CD14-positive monocyte (primary cell): ENCODE data around the gene PAK5. TPM values are rescaled to one million over a fixed set of nuclear protein-coding genes. Genes with fewer than 3 reads are reported as not detected.

Source experiments
- DNase-seq, 3 donors: peaks; one replicate each; pipeline ENCODE4 v3.0.0-alpha.2; 2011 to 2022
- H2AFZ ChIP-seq: 2 replicates; pipeline ENCODE4 v1.6.0; 2012; ENCODE audit warnings: mild to moderate bottlenecking, low read depth, low read length, inconsistent platforms; ENCODE audit not compliant: insufficient read depth, poor library complexity, severe bottlenecking
- H3K27ac ChIP-seq, 2 donors: 1 replicate in 1 of 2; 2 replicates in 1 of 2; pipeline ENCODE4 v1.5.1; 2012 to 2013; ENCODE audit warnings: low read length in 2 of 2, control low read depth in 1 of 2, inconsistent platforms in 1 of 2, low read depth in 1 of 2, mild to moderate bottlenecking in 1 of 2
- H3K27me3 ChIP-seq, 2 donors: one replicate each; pipeline versions ENCODE4 v1.6.0 to v1.6.1; 2011 to 2013; ENCODE audit warnings: low read length in 2 of 2; ENCODE audit not compliant: control insufficient read depth in 2 of 2, insufficient read depth in 2 of 2
- H3K36me3 ChIP-seq, 2 donors: replicated peaks in 1 of 2; 1 replicate in 1 of 2; 2 replicates in 1 of 2; pipeline versions ENCODE4 v1.5.1 to v1.6.1; 2012 to 2013; ENCODE audit warnings: low read length in 2 of 2, control low read depth in 1 of 2, inconsistent platforms in 1 of 2, mild to moderate bottlenecking in 1 of 2; ENCODE audit not compliant: insufficient read depth in 2 of 2, control insufficient read depth in 1 of 2
- H3K4me1 ChIP-seq, 2 donors: 1 replicate in 1 of 2; 2 replicates in 1 of 2; pipeline versions ENCODE4 v1.5.1 to v1.6.1; 2012 to 2013; ENCODE audit warnings: low read length in 2 of 2, control low read depth in 1 of 2, inconsistent platforms in 1 of 2, mild to moderate bottlenecking in 1 of 2, moderate library complexity in 1 of 2; ENCODE audit not compliant: insufficient read depth in 2 of 2, control insufficient read depth in 1 of 2
- H3K4me2 ChIP-seq: replicated peaks from 2 replicates; pipeline ENCODE3; 2012; ENCODE audit warnings: low read length, moderate library complexity, mild to moderate bottlenecking; ENCODE audit not compliant: poor library complexity, severe bottlenecking; ENCODE audit errors: extremely low read depth
- H3K4me3 ChIP-seq, 3 experiments: fragments of 200-600 bp in 1 of 3; sonication (generic) in 1 of 3; replicated peaks in 1 of 3; 1 replicate in 2 of 3; 2 replicates in 1 of 3; pipeline ENCODE4 v1.5.1; 2011 to 2013; ENCODE audit warnings: low read length in 3 of 3, mild to moderate bottlenecking in 3 of 3, control low read depth in 2 of 3, low read depth in 2 of 3, inconsistent platforms in 1 of 3, moderate library complexity in 1 of 3
- H3K79me2 ChIP-seq: 2 replicates; pipeline ENCODE4 v1.6.0; 2012; ENCODE audit warnings: mild to moderate bottlenecking, control low read depth, inconsistent platforms, low read length, moderate library complexity; ENCODE audit not compliant: insufficient read depth
- H3K9ac ChIP-seq: 2 replicates; pipeline ENCODE4 v1.6.0; 2017; ENCODE audit warnings: low read length, mild to moderate bottlenecking; ENCODE audit not compliant: insufficient read depth, poor library complexity, severe bottlenecking
- H3K9me3 ChIP-seq, 2 donors: replicated peaks in 1 of 2; 1 replicate in 1 of 2; 2 replicates in 1 of 2; pipeline versions ENCODE4 v1.5.1 to v1.6.1; 2012 to 2013; ENCODE audit warnings: low read length in 2 of 2, control low read depth in 1 of 2; ENCODE audit not compliant: control insufficient read depth in 1 of 2, insufficient read depth in 1 of 2
- H4K20me1 ChIP-seq: 2 replicates; pipeline ENCODE4 v1.6.0; 2012; ENCODE audit warnings: mild to moderate bottlenecking, low read length, control low read depth, moderate library complexity; ENCODE audit not compliant: insufficient read depth
- H3K27ac Mint-ChIP-seq, 7 donors: one replicate each; pipeline ENCODE4 v1.8.0; 2020; ENCODE audit warnings: mild to moderate bottlenecking in 7 of 7, mixed read lengths in 7 of 7, moderate library complexity in 6 of 7, inconsistent platforms in 2 of 7
- H3K27me3 Mint-ChIP-seq, 3 donors: one replicate each; pipeline ENCODE4 v1.8.0; 2021 to 2022; ENCODE audit warnings: low read depth in 3 of 3, mild to moderate bottlenecking in 3 of 3, mixed read lengths in 3 of 3, moderate library complexity in 3 of 3, inconsistent platforms in 1 of 3
- H3K36me3 Mint-ChIP-seq, 2 donors: one replicate each; pipeline ENCODE4 v1.8.0; 2020; ENCODE audit warnings: mixed read lengths in 2 of 2, inconsistent platforms in 1 of 2, mild to moderate bottlenecking in 1 of 2
- H3K4me1 Mint-ChIP-seq: one replicate; pipeline ENCODE4 v1.8.0; 2020; ENCODE audit warnings: mild to moderate bottlenecking, mixed read lengths
- H3K4me3 Mint-ChIP-seq, 2 donors: one replicate each; pipeline ENCODE4 v1.8.0; 2020; ENCODE audit warnings: mild to moderate bottlenecking in 2 of 2, mixed read lengths in 2 of 2, moderate library complexity in 1 of 2
- H3K9me3 Mint-ChIP-seq, 7 donors: one replicate each; pipeline ENCODE4 v1.8.0; 2020 to 2022; ENCODE audit warnings: mixed read lengths in 7 of 7, mild to moderate bottlenecking in 6 of 7, moderate library complexity in 6 of 7, inconsistent platforms in 2 of 7
- CTCF ChIP-seq: fragments of 200-600 bp; IDR thresholded peaks from one replicate; pipeline ENCODE4 v1.8.0; 2022; ENCODE audit warnings: antibody characterized with exemption, mild to moderate bottlenecking
- WGBS: methylation state at CpG from one replicate; pipeline ENCODE4 v1.1.5; 2013; ENCODE audit warnings: missing lambda C conversion rate; ENCODE audit not compliant: insufficient coverage; 5-methylcytosine and 5-hydroxymethylcytosine counted together
- intact Hi-C, 2 donors: fragments of 100-400 bp; cut with micrococcal nuclease; formaldehyde crosslinking; loops; one replicate each; pipeline versions ENCODE4 v1.15.0 to v1.15.1; 2023
- polyA plus RNA-seq, 3 donors: library from polyadenylated mRNA; depleted of rRNA in 1 of 3; unstranded in 2 of 3; stranded (reverse) in 1 of 3; fragments of 300-500 nt in 2 of 3; fragments of >200 nt in 1 of 3; fragmentation: Illumina TruSeq in 2 of 3; gene quantifications; 1 replicate in 2 of 3; 2 replicates in 1 of 3; pipeline ENCODE4 v1.2.3, GENCODE V29; 2012 to 2021

Gene PAK5
- polyA plus RNA-seq, 3 donors: not detected

- peaks cover 17 to 44% (median 28%) of the 10 kb centered on the region in 3 donors for H3K27me3 Mint-ChIP-seq
- H3K4me1 Mint-ChIP-seq: no peaks in the 10 kb centered on the region
- Histone ChIP-seq H3K79me2 (no peaks in the 10 kb centered on the region), H3K27me3 (peaks cover 21 to 24% of the 10 kb centered on the region in 2 donors), H3K9ac (no peak overlapping the region), H3K36me3 (no peaks in the 10 kb centered on the region), H3K27ac (no peak overlapping the region), H2AFZ (no peak overlapping the region), H4K20me1 (no peaks in the 10 kb centered on the region), H3K4me3 (no peak overlapping the region), H3K9me3 (no peaks in the 10 kb centered on the region), H3K4me1 (no peaks in the 10 kb centered on the region), H3K4me2 (no peak overlapping the region)
- H3K9me3 Mint-ChIP-seq: peaks cover 0 to 5% (median 2%) of the 10 kb centered on the region in 7 donors
- no peak overlapping the region for H3K27ac Mint-ChIP-seq
- 80% methylated on average over 1 of the region's 1 CpG for WGBS
- DNase-seq: no peak
- H3K4me3 Mint-ChIP-seq: peak overlapping the region in 1 of 2 donors; percentile 19
- TF ChIP-seq CTCF: no peak
- intact Hi-C loops: no loop called here
- H3K36me3 Mint-ChIP-seq: no peaks in the 10 kb centered on the region
Measured at GRCh38 chr20:9590189-9590588, 248.7 kb downstream of the PAK5 start.

- Mint-ChIP-seq H3K27me3 (peaks cover 13 to 39% (median 29%) of the 10 kb centered on the region in 3 donors), H3K4me1 (no peaks in the 10 kb centered on the region), H3K36me3 (no peaks in the 10 kb centered on the region), H3K4me3 (peak overlapping the region in 1 of 2 donors; percentile 12), H3K9me3 (peaks cover 0 to 5% (median 2%) of the 10 kb centered on the region in 7 donors), H3K27ac (no peak overlapping the region)
- H3K9me3 ChIP-seq: no peaks in the 10 kb centered on the region
- no peaks in the 10 kb centered on the region for H3K36me3 ChIP-seq
- DNase-seq: no peak
- no peak overlapping the region for H3K9ac ChIP-seq
- no peak overlapping the region for H2AFZ ChIP-seq
- TF ChIP-seq CTCF: no peak
- intact Hi-C loops: no loop called here
- no peak overlapping the region for H3K4me2 ChIP-seq
- no peaks in the 10 kb centered on the region for H4K20me1 ChIP-seq
- no peaks in the 10 kb centered on the region for H3K79me2 ChIP-seq
- no peak overlapping the region for H3K27ac ChIP-seq
- no CpG with 5 or more reads among the region's 1 CpG for WGBS
- H3K4me3 ChIP-seq: no peak overlapping the region
- H3K4me1 ChIP-seq: no peaks in the 10 kb centered on the region
- peaks cover 21 to 24% of the 10 kb centered on the region in 2 donors for H3K27me3 ChIP-seq
Measured at GRCh38 chr20:9588706-9589105, 250.2 kb downstream of the PAK5 start.
